ENCODE data around the gene TRIM66. TPM values are rescaled to one million over a fixed set of nuclear protein-coding genes. Genes with fewer than 3 reads are reported as not detected.

The TRIM66 gene
- total RNA-seq, 1 donor from 2014 or later = 5.9 TPM

DNA sequence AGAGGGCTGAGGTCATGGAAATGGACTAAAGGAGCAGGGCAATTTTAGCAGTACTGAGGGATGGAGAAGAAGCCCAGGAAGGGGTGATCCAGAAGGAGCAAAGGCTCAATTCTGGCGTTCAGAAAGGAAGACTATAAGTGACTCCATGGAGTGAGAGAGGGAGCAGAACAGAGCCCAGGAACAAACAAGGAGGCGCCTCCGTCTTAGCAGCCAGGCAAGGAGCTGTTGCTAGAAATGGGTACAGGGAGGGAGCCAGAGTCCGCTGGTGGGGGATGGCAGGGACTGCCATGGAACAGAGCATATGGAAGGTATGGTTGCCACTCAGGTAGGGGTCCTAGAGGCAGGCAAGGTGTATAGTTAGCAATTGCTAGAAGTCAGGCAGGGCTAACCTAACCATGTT is 68.0 kb downstream of the TRIM66 start:
- TF ChIP-seq, protein P1, sequence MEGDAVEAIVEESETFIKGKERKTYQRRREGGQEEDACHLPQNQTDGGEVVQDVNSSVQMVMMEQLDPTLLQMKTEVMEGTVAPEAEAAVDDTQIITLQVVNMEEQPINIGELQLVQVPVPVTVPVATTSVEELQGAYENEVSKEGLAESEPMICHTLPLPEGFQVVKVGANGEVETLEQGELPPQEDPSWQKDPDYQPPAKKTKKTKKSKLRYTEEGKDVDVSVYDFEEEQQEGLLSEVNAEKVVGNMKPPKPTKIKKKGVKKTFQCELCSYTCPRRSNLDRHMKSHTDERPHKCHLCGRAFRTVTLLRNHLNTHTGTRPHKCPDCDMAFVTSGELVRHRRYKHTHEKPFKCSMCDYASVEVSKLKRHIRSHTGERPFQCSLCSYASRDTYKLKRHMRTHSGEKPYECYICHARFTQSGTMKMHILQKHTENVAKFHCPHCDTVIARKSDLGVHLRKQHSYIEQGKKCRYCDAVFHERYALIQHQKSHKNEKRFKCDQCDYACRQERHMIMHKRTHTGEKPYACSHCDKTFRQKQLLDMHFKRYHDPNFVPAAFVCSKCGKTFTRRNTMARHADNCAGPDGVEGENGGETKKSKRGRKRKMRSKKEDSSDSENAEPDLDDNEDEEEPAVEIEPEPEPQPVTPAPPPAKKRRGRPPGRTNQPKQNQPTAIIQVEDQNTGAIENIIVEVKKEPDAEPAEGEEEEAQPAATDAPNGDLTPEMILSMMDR (IDR thresholded peaks at IDR 0.05) = no peak
- Mint-ChIP-seq H3K27me3 (ENCODE audit: low read depth) (no peaks in the 10 kb centered on the region), H3K4me3 (ENCODE audit: unreplicated experiment) (no peak overlapping the region), H3K4me1 (ENCODE audit: low read depth) (peaks cover 5% of the 10 kb centered on the region), H3K9me3 (ENCODE audit: low read depth) (no peaks in the 10 kb centered on the region), H3K36me3 (ENCODE audit: low read depth) (peaks cover 16% of the 10 kb centered on the region), H3K27ac (ENCODE audit: unreplicated experiment) (no peak overlapping the region)
- no peak for DNase-seq (ENCODE audit: low spot score)

- Mint-ChIP-seq H3K4me1 (ENCODE audit: low read depth) (peaks cover 12% of the 10 kb centered on the region), H3K27me3 (ENCODE audit: low read depth) (no peaks in the 10 kb centered on the region), H3K36me3 (ENCODE audit: low read depth) (peaks cover 11% of the 10 kb centered on the region), H3K9me3 (ENCODE audit: low read depth) (no peaks in the 10 kb centered on the region), H3K27ac (ENCODE audit: unreplicated experiment) (peak overlapping the region; percentile 43), H3K4me3 (ENCODE audit: unreplicated experiment) (no peak overlapping the region)
- TF ChIP-seq, protein P1 (IDR thresholded peaks at IDR 0.05) = no peak
- no peak for DNase-seq (ENCODE audit: low spot score)
Observed at GRCh38 chr11:8613036-8613435, 69.4 kb downstream of the TRIM66 start.

- H3K27me3 Mint-ChIP-seq (ENCODE audit: low read depth) = no peaks in the 10 kb centered on the region
- H3K9me3 Mint-ChIP-seq (ENCODE audit: low read depth) = no peaks in the 10 kb centered on the region
- no peak for DNase-seq (ENCODE audit: low spot score)
- TF ChIP-seq, protein P1 (IDR thresholded peaks at IDR 0.05) = no peak
- peaks cover 12% of the 10 kb centered on the region for H3K4me1 Mint-ChIP-seq (ENCODE audit: low read depth)
- no peak overlapping the region for H3K27ac Mint-ChIP-seq (ENCODE audit: unreplicated experiment)
- H3K4me3 Mint-ChIP-seq (ENCODE audit: unreplicated experiment) = no peak overlapping the region
- H3K36me3 Mint-ChIP-seq (ENCODE audit: low read depth) = peaks cover 8% of the 10 kb centered on the region
Observed at GRCh38 chr11:8612522-8612921, 69.9 kb downstream of the TRIM66 start.

DNA sequence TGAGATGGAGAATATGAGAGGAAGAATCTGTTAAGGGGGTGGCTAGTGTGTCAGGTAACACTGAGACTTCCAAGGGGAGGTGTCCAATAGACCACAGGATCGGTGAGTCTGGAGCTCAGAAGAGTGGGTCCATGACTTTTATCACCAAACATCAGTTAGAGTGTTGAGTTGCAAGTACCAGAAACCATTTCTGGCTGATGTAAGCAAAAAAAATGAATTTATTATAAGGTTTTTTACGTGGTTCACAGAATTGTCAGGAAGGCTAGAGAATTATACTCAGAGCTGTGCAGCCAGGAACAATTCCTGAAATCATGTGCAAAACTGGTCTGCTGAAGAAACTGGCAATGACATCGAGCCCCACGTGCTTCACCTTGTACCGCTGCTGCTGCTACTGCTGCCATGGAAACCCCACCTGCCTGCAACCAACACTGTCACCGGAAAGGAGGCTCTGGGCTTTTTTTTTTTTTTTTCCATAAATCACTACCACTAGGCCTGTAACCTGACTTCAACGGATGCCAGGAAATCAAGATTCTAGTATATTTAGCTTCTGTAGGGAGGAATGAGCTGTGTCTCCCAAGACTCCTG is 71.8 kb downstream of the TRIM66 start:
- H3K9me3 Mint-ChIP-seq (ENCODE audit: low read depth) = no peaks in the 10 kb centered on the region
- H3K27ac Mint-ChIP-seq (ENCODE audit: unreplicated experiment) = no peak overlapping the region
- H3K4me1 Mint-ChIP-seq (ENCODE audit: low read depth) = peaks cover 24% of the 10 kb centered on the region
- TF ChIP-seq, protein P1 (IDR thresholded peaks at IDR 0.05) = no peak
- no peaks in the 10 kb centered on the region for H3K27me3 Mint-ChIP-seq (ENCODE audit: low read depth)
- DNase-seq (ENCODE audit: low spot score) = no peak
- no peak overlapping the region for H3K4me3 Mint-ChIP-seq (ENCODE audit: unreplicated experiment)
- peaks cover 3% of the 10 kb centered on the region for H3K36me3 Mint-ChIP-seq (ENCODE audit: low read depth)

- H3K4me1 Mint-ChIP-seq (ENCODE audit: low read depth) = peaks cover 35% of the 10 kb centered on the region
- H3K36me3 Mint-ChIP-seq (ENCODE audit: low read depth) = peaks cover 1% of the 10 kb centered on the region
- H3K27me3 Mint-ChIP-seq (ENCODE audit: low read depth) = no peaks in the 10 kb centered on the region
- TF ChIP-seq, protein P1 (IDR thresholded peaks at IDR 0.05) = no peak
- H3K9me3 Mint-ChIP-seq (ENCODE audit: low read depth) = no peaks in the 10 kb centered on the region
- H3K27ac Mint-ChIP-seq (ENCODE audit: unreplicated experiment) = peak overlapping the region; percentile 54
- no peak for DNase-seq (ENCODE audit: low spot score)
- H3K4me3 Mint-ChIP-seq (ENCODE audit: unreplicated experiment) = no peak overlapping the region
Observed at GRCh38 chr11:8608652-8609051, 73.8 kb downstream of the TRIM66 start.

Measured in chondrocyte (in vitro differentiated cells).